ENCODE measurements around the gene B3GNT8. TPM values are rescaled to one million over a fixed set of nuclear protein-coding genes. Genes with fewer than 3 reads are reported as not detected.

Gene B3GNT8
- total and polyA plus RNA-seq, 9 of the 15 experiments (the other 6 are each of a cell fraction or from before 2014, with no cell fraction given) = 0.11 to 2.9 (median 0.65) TPM; not detected in 2

DNA sequence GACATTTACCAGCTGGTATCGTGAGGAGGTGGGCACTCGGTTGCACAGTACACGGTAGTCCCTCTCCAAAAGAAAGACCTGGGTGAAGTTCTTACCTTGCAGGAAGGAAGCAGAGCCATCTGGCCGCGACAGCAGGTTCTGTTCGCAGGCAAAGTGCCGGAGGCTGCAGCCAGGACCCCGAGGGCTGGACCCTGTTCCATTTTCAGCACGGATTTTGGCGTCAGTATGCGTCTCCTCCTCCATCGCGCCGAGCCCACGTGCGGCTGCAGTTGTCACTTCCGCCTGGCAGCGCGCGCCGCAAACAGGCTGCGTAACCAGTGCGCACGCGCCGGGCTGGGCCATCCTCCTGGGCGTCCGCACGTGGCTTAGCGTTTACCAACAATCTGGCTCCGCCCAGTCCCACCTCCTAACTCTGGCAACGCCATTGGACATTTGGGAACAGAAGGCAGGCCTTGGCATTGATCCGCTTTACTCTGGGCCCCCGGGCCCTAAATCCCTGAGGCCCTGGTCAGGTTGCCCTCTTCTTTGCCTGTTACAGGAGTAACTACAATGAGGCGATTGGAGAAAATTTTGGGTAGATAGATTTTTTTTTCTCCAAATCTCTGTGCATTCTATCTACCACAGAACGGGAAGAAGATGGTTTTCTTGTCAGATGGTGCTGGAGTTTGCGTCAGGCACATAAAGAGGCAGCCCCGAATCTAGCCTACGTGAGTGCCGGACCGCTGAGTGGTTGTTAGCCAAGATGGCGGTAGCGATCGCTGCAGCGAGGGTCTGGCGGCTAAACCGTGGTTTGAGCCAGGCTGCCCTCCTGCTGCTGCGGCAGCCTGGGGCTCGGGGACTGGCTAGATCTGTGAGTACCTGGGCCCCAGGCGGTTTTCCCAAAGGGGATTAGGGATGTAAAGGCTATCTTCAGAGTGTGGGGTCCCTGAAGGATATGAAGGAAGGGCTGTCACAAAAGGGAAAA lies 29.8 kb downstream of the B3GNT8 start, which contains the start of the genes BCKDHA and EXOSC5 (continued):
- TF ChIP-seq, protein P1, sequence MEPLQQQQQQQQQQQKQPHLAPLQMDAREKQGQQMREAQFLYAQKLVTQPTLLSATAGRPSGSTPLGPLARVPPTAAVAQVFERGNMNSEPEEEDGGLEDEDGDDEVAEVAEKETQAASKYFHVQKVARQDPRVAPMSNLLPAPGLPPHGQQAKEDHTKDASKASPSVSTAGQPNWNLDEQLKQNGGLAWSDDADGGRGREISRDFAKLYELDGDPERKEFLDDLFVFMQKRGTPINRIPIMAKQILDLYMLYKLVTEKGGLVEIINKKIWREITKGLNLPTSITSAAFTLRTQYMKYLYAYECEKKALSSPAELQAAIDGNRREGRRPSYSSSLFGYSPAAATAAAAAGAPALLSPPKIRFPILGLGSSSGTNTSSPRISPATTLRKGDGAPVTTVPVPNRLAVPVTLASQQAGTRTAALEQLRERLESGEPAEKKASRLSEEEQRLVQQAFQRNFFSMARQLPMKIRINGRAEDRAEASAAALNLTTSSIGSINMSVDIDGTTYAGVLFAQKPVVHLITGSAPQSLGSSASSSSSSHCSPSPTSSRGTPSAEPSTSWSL (CRISPR knock-in tag; IDR thresholded peaks at IDR 0.05; ENCODE audit: borderline replicate concordance) = no peak
- TF ChIP-seq FIP1L1 (IDR thresholded peaks at IDR 0.05; ENCODE audit: low read depth, low read length, poor library complexity, severe bottlenecking) = peak; percentile 56
- peak; percentile 63; the same call in 1 of the 2 replicates for TF ChIP-seq ILF3 (IDR thresholded peaks at IDR 0.05; ENCODE audit: borderline replicate concordance)
- TF ChIP-seq RB1 (IDR thresholded peaks at IDR 0.05; ENCODE audit: low read depth) = peak; percentile 60; the same call in 1 of the 2 replicates
- peak; percentile 73 for TF ChIP-seq POU5F1 (IDR thresholded peaks at IDR 0.05; ENCODE audit: borderline replicate concordance, low read depth, low read length, partially characterized antibody)
- peak; percentile 72; the same call in 1 of the 2 replicates for TF ChIP-seq POLR2AphosphoS5 (IDR thresholded peaks at IDR 0.05; ENCODE audit: control insufficient read depth, insufficient read depth, low read depth, low read length)
- no peak for TF ChIP-seq GTF2F1 (IDR thresholded peaks at IDR 0.05; ENCODE audit: low read depth, low read length)
- TF ChIP-seq HMG20A (CRISPR knock-in tag; conservative IDR thresholded peaks at IDR 0.05) = no peak
- TF ChIP-seq HDAC6 (IDR thresholded peaks at IDR 0.05; ENCODE audit: low read depth, low read length) = no peak
- TF ChIP-seq TOE1 (IDR thresholded peaks at IDR 0.05; ENCODE audit: borderline replicate concordance) = peak; percentile 95
- TF ChIP-seq TOE1 (CRISPR knock-in tag; IDR thresholded peaks at IDR 0.05; ENCODE audit: borderline replicate concordance, low read depth) = no peak
- TF ChIP-seq RBBP5 (IDR thresholded peaks at IDR 0.05; ENCODE audit: borderline replicate concordance, insufficient read depth, low read length, poor library complexity, severe bottlenecking) = peak; percentile 78
- no peak for TF ChIP-seq BRF1 (IDR thresholded peaks at IDR 0.05; ENCODE audit: borderline replicate concordance, extremely low read depth, insufficient read length)
- TF ChIP-seq LCOR (CRISPR knock-in tag; IDR thresholded peaks at IDR 0.05) = no peak
- peak; percentile 79 for TF ChIP-seq NFIC (IDR thresholded peaks at IDR 0.05)
- peak in 1 of 2 experiments; percentile 33; a peak in 1 of 4 replicates for TF ChIP-seq CSDE1 (IDR thresholded peaks at IDR 0.05)
- no peak for TF ChIP-seq CREBBP (IDR thresholded peaks at IDR 0.05; ENCODE audit: low read depth, low read length)
- TF ChIP-seq, protein P2, sequence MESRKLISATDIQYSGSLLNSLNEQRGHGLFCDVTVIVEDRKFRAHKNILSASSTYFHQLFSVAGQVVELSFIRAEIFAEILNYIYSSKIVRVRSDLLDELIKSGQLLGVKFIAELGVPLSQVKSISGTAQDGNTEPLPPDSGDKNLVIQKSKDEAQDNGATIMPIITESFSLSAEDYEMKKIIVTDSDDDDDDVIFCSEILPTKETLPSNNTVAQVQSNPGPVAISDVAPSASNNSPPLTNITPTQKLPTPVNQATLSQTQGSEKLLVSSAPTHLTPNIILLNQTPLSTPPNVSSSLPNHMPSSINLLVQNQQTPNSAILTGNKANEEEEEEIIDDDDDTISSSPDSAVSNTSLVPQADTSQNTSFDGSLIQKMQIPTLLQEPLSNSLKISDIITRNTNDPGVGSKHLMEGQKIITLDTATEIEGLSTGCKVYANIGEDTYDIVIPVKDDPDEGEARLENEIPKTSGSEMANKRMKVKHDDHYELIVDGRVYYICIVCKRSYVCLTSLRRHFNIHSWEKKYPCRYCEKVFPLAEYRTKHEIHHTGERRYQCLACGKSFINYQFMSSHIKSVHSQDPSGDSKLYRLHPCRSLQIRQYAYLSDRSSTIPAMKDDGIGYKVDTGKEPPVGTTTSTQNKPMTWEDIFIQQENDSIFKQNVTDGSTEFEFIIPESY (CRISPR knock-in tag; IDR thresholded peaks at IDR 0.05) = no peak
- TF ChIP-seq FOS (IDR thresholded peaks at IDR 0.05; ENCODE audit: extremely low read depth, insufficient read length) = no peak
- no peak for TF ChIP-seq SRSF7 (optimal IDR thresholded peaks at IDR 0.05; ENCODE audit: low read depth, low read length)
- no peak for TF ChIP-seq SOX6 (IDR thresholded peaks at IDR 0.05)
- TF ChIP-seq ZNF830 (CRISPR knock-in tag; IDR thresholded peaks at IDR 0.05) = no peak
- no peak for TF ChIP-seq PCBP1 (IDR thresholded peaks at IDR 0.05; ENCODE audit: low read depth, low read length, poor library complexity, severe bottlenecking)
- no peak; the same call in 1 of the 2 replicates for TF ChIP-seq CREB1 (IDR thresholded peaks at IDR 0.05)
- peak; percentile 13; the same call in 1 of the 2 replicates for TF ChIP-seq CREB1 (CRISPR knock-in tag; IDR thresholded peaks at IDR 0.05)

All from K562 (cell line).